ENCODE results near the gene PINK1.

DNA sequence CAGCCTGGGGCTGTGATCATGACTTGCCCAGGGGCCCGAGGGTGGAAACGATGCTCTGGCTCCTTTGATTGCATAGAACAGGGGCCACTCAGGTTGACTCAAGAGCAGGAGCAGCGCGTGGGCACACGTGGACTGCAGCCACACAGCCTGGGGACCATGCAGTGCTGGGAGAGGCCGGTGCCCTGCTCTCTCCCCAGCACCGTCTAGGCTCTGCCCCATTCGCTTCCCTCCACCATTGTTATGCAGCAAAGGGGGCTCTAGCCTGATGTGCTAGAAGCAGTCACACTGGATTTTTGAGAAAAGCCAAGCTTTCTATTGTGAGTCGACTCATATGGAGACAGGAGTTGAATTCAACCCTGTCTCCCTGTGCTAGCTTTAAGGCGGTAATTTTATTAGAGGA is 8.7 kb downstream of the PINK1 start:
- TF ChIP-seq, protein P1, sequence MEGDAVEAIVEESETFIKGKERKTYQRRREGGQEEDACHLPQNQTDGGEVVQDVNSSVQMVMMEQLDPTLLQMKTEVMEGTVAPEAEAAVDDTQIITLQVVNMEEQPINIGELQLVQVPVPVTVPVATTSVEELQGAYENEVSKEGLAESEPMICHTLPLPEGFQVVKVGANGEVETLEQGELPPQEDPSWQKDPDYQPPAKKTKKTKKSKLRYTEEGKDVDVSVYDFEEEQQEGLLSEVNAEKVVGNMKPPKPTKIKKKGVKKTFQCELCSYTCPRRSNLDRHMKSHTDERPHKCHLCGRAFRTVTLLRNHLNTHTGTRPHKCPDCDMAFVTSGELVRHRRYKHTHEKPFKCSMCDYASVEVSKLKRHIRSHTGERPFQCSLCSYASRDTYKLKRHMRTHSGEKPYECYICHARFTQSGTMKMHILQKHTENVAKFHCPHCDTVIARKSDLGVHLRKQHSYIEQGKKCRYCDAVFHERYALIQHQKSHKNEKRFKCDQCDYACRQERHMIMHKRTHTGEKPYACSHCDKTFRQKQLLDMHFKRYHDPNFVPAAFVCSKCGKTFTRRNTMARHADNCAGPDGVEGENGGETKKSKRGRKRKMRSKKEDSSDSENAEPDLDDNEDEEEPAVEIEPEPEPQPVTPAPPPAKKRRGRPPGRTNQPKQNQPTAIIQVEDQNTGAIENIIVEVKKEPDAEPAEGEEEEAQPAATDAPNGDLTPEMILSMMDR (IDR thresholded peaks at IDR 0.05; ENCODE audit: low read length) = no peak
- no peak for TF ChIP-seq EZH2 (IDR thresholded peaks at IDR 0.05; ENCODE audit: borderline replicate concordance, low read length)

Data from OCI-LY1 (cell line).